Measurements from ENCODE around the gene CTDSP1.

GRCh38 chr2:218399391-218400166 is at the start of gene CTDSP1:
- TF ChIP-seq CTCF (IDR thresholded peaks at IDR 0.05; ENCODE audit: poor library complexity) (no peak), EZH2phosphoT487 (IDR thresholded peaks at IDR 0.05; ENCODE audit: low read depth, severe bottlenecking, unreplicated experiment) (no peak), EZH2 (IDR thresholded peaks at IDR 0.05; ENCODE audit: borderline replicate concordance) (no peak)

Measured in hepatocyte (in vitro differentiated cells).